ENCODE results near the gene UBE2H. TPM values are rescaled to one million over a fixed set of nuclear protein-coding genes. Genes with fewer than 3 reads are reported as not detected.

Gene UBE2H
- total RNA-seq, 1 donor from 2014 or later = 114 TPM

DNA sequence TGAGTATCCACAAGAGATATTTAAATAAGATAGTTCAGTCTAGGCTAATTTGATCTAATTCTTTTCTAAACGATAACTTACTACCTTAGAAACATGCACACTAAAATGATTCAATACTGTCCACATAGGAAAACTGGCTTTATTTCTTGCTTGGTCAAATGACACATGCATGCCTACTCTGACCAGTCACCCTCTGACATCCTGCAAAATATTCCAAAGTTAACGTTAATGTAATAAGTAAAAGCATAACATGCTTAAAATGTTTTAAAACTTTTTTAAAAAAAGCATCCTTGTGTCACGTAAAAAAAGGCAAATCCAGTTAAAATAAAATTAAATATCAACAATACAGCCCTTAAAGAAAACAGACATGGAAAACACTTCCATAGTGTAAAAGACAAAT is 70.2 kb downstream of the UBE2H start:
- Histone ChIP-seq H4K20me1 (ENCODE audit: low read depth) (peaks cover 42% of the 10 kb centered on the region), H3K9ac (no peak overlapping the region), H3K79me2 (ENCODE audit: low read depth) (peaks cover 54% of the 10 kb centered on the region)

DNA sequence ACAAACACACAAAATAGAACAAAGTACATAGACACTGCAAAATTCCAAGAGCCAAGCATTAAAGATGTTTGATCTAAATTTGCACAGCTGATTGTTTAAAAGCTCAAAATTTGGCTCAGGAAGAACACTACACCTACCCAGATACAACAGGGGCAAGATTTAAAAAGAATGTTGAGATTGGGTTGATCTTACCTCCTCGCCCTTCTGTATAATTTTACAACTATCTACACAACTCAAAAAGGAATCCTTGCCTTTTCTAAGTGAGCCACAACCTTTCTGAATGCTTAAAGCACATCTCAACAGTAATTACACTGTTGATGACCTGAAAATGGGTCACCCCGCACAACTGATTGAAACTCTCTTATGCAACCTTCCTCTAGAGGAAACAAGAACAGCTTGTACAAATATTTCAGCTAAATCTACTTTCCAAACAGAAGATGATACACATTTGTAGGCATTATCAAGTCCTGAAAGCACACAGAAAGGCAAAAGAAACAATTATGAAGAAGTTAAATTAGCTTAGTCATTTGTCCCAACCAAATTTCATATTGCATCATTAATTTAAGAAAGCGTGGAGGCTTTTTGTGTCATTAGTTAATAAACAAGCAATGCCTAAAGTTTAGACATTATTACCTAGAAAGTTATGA is 75.5 kb downstream of the UBE2H start:
- Histone ChIP-seq H3F3A (ENCODE audit: low read depth) (no peaks in the 10 kb centered on the region), H4K20me1 (ENCODE audit: low read depth) (peaks cover 36% of the 10 kb centered on the region), H3K4me3 (no peak overlapping the region), H3K9me3 (ENCODE audit: low read depth) (no peaks in the 10 kb centered on the region), H2AFZ (replicated peaks) (no peak overlapping the region), H3K9ac (no peak overlapping the region), H3K4me1 (no peaks in the 10 kb centered on the region), H3K4me2 (no peak overlapping the region), H3K79me2 (ENCODE audit: low read depth) (peaks cover 39% of the 10 kb centered on the region), H3K27ac (no peak overlapping the region), H3K27me3 (no peaks in the 10 kb centered on the region), H3K36me3 (peaks cover 3% of the 10 kb centered on the region)
- no peaks in the 10 kb centered on the region for H3K4me1 Mint-ChIP-seq
- H3K27ac Mint-ChIP-seq = no peak overlapping the region
- H3K27me3 Mint-ChIP-seq (ENCODE audit: insufficient read depth, low read depth) = no peaks in the 10 kb centered on the region
- no peaks in the 10 kb centered on the region for H3K9me3 Mint-ChIP-seq
- H3K36me3 Mint-ChIP-seq = peaks cover 19% of the 10 kb centered on the region
- DNase-seq (ENCODE audit: low spot score) = no peak
- H3K4me3 Mint-ChIP-seq = no peak overlapping the region
- TF ChIP-seq EZH2phosphoT487 (IDR thresholded peaks at IDR 0.05) (no peak), EZH2 (IDR thresholded peaks at IDR 0.05) (no peak)
- TF ChIP-seq, protein P1, sequence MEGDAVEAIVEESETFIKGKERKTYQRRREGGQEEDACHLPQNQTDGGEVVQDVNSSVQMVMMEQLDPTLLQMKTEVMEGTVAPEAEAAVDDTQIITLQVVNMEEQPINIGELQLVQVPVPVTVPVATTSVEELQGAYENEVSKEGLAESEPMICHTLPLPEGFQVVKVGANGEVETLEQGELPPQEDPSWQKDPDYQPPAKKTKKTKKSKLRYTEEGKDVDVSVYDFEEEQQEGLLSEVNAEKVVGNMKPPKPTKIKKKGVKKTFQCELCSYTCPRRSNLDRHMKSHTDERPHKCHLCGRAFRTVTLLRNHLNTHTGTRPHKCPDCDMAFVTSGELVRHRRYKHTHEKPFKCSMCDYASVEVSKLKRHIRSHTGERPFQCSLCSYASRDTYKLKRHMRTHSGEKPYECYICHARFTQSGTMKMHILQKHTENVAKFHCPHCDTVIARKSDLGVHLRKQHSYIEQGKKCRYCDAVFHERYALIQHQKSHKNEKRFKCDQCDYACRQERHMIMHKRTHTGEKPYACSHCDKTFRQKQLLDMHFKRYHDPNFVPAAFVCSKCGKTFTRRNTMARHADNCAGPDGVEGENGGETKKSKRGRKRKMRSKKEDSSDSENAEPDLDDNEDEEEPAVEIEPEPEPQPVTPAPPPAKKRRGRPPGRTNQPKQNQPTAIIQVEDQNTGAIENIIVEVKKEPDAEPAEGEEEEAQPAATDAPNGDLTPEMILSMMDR (IDR thresholded peaks at IDR 0.05) = no peak

More for the DNA sequence above, 70.2 kb downstream of the UBE2H start:
- H3K36me3 Mint-ChIP-seq = peaks cover 14% of the 10 kb centered on the region
- no peak for DNase-seq (ENCODE audit: low spot score)
- Histone ChIP-seq H3K9me3 (ENCODE audit: low read depth) (no peaks in the 10 kb centered on the region), H2AFZ (replicated peaks) (no peak overlapping the region), H3K4me3 (no peak overlapping the region), H3K36me3 (peaks cover 1% of the 10 kb centered on the region), H3K27ac (no peak overlapping the region), H3K27me3 (no peaks in the 10 kb centered on the region), H3F3A (ENCODE audit: low read depth) (peaks cover 2% of the 10 kb centered on the region), H3K4me2 (no peak overlapping the region), H3K4me1 (no peaks in the 10 kb centered on the region)
- no peaks in the 10 kb centered on the region for H3K9me3 Mint-ChIP-seq
- H3K4me1 Mint-ChIP-seq = no peaks in the 10 kb centered on the region
- H3K27me3 Mint-ChIP-seq (ENCODE audit: insufficient read depth, low read depth) = no peaks in the 10 kb centered on the region
- TF ChIP-seq EZH2phosphoT487 (IDR thresholded peaks at IDR 0.05) (no peak), EZH2 (IDR thresholded peaks at IDR 0.05) (no peak)
- TF ChIP-seq, protein P1 (IDR thresholded peaks at IDR 0.05) = no peak
- no peak overlapping the region for H3K4me3 Mint-ChIP-seq
- no peak overlapping the region for H3K27ac Mint-ChIP-seq

DNA sequence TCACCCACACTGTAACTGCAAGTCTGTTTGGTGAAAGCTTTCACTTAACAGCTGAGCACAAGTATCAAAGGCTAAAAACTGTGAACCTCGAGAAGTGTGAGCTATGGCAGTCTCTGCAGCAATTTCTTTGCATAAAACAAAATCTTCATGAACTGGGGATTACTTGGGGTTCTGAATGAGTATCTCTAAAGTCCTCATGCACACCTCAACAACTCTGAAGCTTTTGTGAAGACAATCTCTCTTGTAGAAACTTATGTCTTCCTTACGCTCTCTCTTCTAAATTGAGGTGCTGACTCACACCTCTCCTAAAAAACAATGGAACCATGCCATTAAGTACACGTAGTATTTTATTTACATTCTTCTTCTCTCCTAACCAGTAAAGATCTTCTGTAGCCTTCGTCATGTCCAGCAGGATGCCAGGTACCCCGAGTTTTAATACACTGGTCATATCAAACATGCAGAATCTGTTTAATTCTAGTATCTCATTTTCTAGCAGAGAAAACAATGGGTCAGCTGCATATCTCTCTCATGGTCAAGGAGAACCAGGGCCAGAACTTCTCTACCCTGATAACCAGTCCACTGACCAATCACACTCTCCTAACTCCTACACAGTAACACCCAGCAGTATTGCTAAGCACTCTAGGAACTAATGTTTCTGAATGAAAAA is 76.9 kb downstream of the UBE2H start:
- no peaks in the 10 kb centered on the region for H3K4me1 ChIP-seq
- TF ChIP-seq, protein P1 (IDR thresholded peaks at IDR 0.05) = no peak
- TF ChIP-seq EZH2 (IDR thresholded peaks at IDR 0.05) = no peak
- no peak for TF ChIP-seq EZH2phosphoT487 (IDR thresholded peaks at IDR 0.05)
- DNase-seq (ENCODE audit: low spot score) = no peak
- no peak overlapping the region for H3K4me3 Mint-ChIP-seq
- peaks cover 34% of the 10 kb centered on the region for H4K20me1 ChIP-seq (ENCODE audit: low read depth)
- no peak overlapping the region for H3K27ac ChIP-seq
- H3K9me3 ChIP-seq (ENCODE audit: low read depth) = no peaks in the 10 kb centered on the region
- no peak overlapping the region for H3K9ac ChIP-seq
- H3F3A ChIP-seq (ENCODE audit: low read depth) = no peaks in the 10 kb centered on the region
- H3K4me2 ChIP-seq = no peak overlapping the region
- H3K36me3 ChIP-seq = peaks cover 3% of the 10 kb centered on the region
- H3K27me3 ChIP-seq = no peaks in the 10 kb centered on the region
- H3K27me3 Mint-ChIP-seq (ENCODE audit: insufficient read depth, low read depth) = no peaks in the 10 kb centered on the region
- no peak overlapping the region for H3K4me3 ChIP-seq
- no peak overlapping the region for H3K27ac Mint-ChIP-seq
- no peaks in the 10 kb centered on the region for H3K9me3 Mint-ChIP-seq
- H3K36me3 Mint-ChIP-seq = peaks cover 24% of the 10 kb centered on the region
- no peak overlapping the region for H2AFZ ChIP-seq (replicated peaks)
- no peaks in the 10 kb centered on the region for H3K4me1 Mint-ChIP-seq
- H3K79me2 ChIP-seq (ENCODE audit: low read depth) = peaks cover 32% of the 10 kb centered on the region

Data from neural progenitor cell (in vitro differentiated cells).